IMR-90 (cell line): ENCODE data around the gene IL36B.

Experiments used
- POLR2A ChIP-seq: IDR thresholded peaks from 2 replicates; pipeline ENCODE4 v1.6.1; 2012; ENCODE audit warnings: mild to moderate bottlenecking, low read depth, low read length
- RFX5 ChIP-seq: IDR thresholded peaks from 2 replicates; pipeline ENCODE4 v1.8.0; 2012; ENCODE audit warnings: low read depth, mild to moderate bottlenecking, low read length, moderate library complexity
- TF ChIP-seq, protein P1 (sequence below): conservative IDR thresholded peaks from 2 replicates; pipeline ENCODE4 v1.5.1; 2012; ENCODE audit warnings: mild to moderate bottlenecking, low read depth, low read length, improper control_type of control experiment

DNA sequence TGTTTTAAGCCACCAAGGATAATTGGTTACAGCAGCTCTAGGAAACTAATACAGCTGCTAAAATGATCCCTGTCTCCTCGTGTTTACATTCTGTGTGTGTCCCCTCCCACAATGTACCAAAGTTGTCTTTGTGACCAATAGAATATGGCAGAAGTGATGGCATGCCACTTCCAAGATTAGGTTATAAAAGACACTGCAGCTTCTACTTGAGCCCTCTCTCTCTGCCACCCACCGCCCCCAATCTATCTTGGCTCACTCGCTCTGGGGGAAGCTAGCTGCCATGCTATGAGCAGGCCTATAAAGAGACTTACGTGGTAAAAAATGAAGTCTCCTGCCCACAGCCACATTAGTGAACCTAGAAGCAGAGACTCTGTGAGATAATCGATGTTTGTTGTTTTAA lies 11.6 kb upstream of the IL36B start:
- TF ChIP-seq, protein P1, sequence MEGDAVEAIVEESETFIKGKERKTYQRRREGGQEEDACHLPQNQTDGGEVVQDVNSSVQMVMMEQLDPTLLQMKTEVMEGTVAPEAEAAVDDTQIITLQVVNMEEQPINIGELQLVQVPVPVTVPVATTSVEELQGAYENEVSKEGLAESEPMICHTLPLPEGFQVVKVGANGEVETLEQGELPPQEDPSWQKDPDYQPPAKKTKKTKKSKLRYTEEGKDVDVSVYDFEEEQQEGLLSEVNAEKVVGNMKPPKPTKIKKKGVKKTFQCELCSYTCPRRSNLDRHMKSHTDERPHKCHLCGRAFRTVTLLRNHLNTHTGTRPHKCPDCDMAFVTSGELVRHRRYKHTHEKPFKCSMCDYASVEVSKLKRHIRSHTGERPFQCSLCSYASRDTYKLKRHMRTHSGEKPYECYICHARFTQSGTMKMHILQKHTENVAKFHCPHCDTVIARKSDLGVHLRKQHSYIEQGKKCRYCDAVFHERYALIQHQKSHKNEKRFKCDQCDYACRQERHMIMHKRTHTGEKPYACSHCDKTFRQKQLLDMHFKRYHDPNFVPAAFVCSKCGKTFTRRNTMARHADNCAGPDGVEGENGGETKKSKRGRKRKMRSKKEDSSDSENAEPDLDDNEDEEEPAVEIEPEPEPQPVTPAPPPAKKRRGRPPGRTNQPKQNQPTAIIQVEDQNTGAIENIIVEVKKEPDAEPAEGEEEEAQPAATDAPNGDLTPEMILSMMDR = no peak
- TF ChIP-seq POLR2A (no peak), RFX5 (no peak)
